Type B pancreatic cell (in vitro differentiated cells): ENCODE results near the gene ARHGEF38. TPM values are rescaled to one million over a fixed set of nuclear protein-coding genes. Genes with fewer than 3 reads are reported as not detected.

Experiments
- DNase-seq: peaks from one replicate; pipeline ENCODE4 v3.0.0; 2021; ENCODE audit warnings: mixed read lengths; ENCODE audit not compliant: unreplicated experiment; ENCODE audit errors: extremely low spot score
- H3K27ac Mint-ChIP-seq: 2 replicates; pipeline ENCODE4 v1.8.0; 2021; ENCODE audit warnings: mild to moderate bottlenecking, mixed read lengths
- H3K27me3 Mint-ChIP-seq: 2 replicates; pipeline ENCODE4 v1.8.0; 2021; ENCODE audit warnings: mixed read lengths
- H3K36me3 Mint-ChIP-seq: 2 replicates; pipeline ENCODE4 v1.8.0; 2021; ENCODE audit warnings: mixed read lengths
- H3K4me1 Mint-ChIP-seq: one replicate; pipeline ENCODE4 v1.8.0; 2021; ENCODE audit warnings: mixed read lengths; ENCODE audit not compliant: unreplicated experiment
- H3K4me3 Mint-ChIP-seq: 2 replicates; pipeline ENCODE4 v1.8.0; 2021; ENCODE audit warnings: mild to moderate bottlenecking, mixed read lengths
- H3K9me3 Mint-ChIP-seq: 2 replicates; pipeline ENCODE4 v1.8.0; 2021; ENCODE audit warnings: mixed read lengths
- total RNA-seq: library from RNA; stranded (reverse); gene quantifications from 2 replicates; pipeline ENCODE4 v1.2.1, GENCODE V29; 2021; ENCODE audit warnings: low replicate concordance
- TF ChIP-seq, protein P1 (sequence below): fragments of 200-600 bp; sonication (generic); conservative IDR thresholded peaks from 2 replicates; pipeline ENCODE4 v1.5.0; 2021; ENCODE audit warnings: antibody characterized with exemption, mild to moderate bottlenecking

Gene ARHGEF38
- total RNA-seq, 1 donor from 2014 or later = 2.4 TPM

DNA sequence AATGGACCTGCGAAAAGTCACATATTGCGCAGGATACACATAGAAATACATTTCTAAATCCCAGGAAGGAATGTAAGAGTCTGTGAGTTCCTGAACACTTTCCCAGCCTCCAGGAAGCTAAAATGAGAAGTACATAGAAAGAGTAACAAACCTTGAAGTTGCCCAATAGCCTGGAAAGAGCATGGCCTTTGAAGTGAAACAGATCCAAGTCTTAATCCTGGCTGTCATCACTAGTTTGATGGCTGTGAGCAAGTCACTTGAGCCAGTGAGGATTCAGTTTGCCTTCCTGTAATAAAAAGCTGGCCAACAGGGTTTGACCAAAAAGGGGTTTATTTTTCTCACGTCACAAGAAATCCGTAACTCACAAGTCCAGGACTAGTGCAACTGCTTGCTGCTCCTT lies 69.8 kb downstream of the ARHGEF38 start:
- Mint-ChIP-seq H3K9me3 (peaks cover 6% of the 10 kb centered on the region), H3K4me1 (no peaks in the 10 kb centered on the region), H3K36me3 (no peaks in the 10 kb centered on the region), H3K27me3 (peaks cover 3% of the 10 kb centered on the region), H3K27ac (no peak overlapping the region), H3K4me3 (no peak overlapping the region)
- TF ChIP-seq, protein P1, sequence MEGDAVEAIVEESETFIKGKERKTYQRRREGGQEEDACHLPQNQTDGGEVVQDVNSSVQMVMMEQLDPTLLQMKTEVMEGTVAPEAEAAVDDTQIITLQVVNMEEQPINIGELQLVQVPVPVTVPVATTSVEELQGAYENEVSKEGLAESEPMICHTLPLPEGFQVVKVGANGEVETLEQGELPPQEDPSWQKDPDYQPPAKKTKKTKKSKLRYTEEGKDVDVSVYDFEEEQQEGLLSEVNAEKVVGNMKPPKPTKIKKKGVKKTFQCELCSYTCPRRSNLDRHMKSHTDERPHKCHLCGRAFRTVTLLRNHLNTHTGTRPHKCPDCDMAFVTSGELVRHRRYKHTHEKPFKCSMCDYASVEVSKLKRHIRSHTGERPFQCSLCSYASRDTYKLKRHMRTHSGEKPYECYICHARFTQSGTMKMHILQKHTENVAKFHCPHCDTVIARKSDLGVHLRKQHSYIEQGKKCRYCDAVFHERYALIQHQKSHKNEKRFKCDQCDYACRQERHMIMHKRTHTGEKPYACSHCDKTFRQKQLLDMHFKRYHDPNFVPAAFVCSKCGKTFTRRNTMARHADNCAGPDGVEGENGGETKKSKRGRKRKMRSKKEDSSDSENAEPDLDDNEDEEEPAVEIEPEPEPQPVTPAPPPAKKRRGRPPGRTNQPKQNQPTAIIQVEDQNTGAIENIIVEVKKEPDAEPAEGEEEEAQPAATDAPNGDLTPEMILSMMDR = no peak
- no peak for DNase-seq

DNA sequence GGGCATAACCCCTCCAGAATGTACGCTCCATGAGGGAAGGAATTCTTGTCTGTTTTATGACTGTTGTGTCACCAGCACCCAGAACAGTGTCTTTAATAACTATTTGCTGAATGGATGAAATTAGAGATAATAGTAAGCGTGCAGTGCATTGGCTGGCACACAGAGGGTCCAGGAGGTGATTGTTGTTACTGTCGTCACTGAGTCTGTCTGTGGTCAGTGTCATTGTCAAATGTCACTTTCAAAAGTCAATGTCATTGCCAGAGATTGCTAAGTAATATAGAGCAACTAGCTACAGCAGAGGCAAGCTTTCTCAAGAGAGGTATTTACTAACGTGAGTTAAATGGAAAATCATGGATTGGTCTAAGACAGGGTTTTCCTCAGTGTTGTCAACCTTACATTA lies 70.7 kb downstream of the ARHGEF38 start:
- no peaks in the 10 kb centered on the region for H3K36me3 Mint-ChIP-seq
- H3K9me3 Mint-ChIP-seq = peaks cover 6% of the 10 kb centered on the region
- no peak overlapping the region for H3K27ac Mint-ChIP-seq
- TF ChIP-seq, protein P1 = no peak
- peaks cover 3% of the 10 kb centered on the region for H3K27me3 Mint-ChIP-seq
- no peak for DNase-seq
- no peak overlapping the region for H3K4me3 Mint-ChIP-seq
- no peaks in the 10 kb centered on the region for H3K4me1 Mint-ChIP-seq

DNA sequence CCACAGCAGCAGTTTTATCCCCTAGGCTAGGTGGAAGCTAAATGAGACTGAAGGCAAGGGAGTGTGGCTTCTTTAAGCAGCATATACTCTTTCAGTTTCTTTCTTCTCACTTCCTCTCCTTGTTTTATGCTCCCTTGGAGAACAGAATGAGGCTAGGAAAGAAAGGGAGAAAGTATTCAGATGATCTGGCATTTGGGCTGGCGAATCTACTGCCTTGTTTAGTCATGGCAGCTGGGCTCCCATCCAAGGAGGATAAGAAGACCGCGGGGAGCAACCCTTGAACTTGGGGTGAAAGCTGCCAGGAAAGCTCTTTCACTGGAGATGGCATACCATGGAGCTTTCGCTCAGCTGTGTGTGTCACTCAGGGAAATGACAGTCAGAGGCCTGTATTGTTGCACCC lies 72.1 kb downstream of the ARHGEF38 start:
- H3K36me3 Mint-ChIP-seq = no peaks in the 10 kb centered on the region
- peaks cover 3% of the 10 kb centered on the region for H3K27me3 Mint-ChIP-seq
- H3K4me1 Mint-ChIP-seq = no peaks in the 10 kb centered on the region
- DNase-seq = no peak
- H3K4me3 Mint-ChIP-seq = no peak overlapping the region
- TF ChIP-seq, protein P1 = no peak
- H3K27ac Mint-ChIP-seq = no peak overlapping the region
- peaks cover 6% of the 10 kb centered on the region for H3K9me3 Mint-ChIP-seq

DNA sequence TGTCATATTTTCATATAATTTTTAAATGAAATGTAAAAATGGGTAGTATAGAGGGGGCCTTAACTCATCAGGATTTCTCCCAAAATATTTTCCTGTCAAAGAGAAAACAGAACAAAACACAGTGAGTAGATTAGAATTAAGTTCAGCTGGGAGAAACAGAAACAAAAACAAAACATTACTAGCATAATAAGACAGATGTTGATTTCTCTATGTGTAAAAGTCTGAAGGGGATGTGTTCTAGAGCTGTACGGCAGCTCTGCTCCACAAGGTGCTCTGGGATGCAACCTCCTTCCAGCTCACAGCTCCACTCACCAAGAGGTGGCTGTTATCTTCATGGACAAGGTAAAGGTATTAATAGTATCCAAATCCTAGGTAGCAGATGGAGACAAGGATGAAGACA lies 72.8 kb downstream of the ARHGEF38 start:
- Mint-ChIP-seq H3K27ac (no peak overlapping the region), H3K27me3 (peaks cover 3% of the 10 kb centered on the region), H3K9me3 (peaks cover 6% of the 10 kb centered on the region), H3K4me3 (no peak overlapping the region), H3K36me3 (no peaks in the 10 kb centered on the region), H3K4me1 (no peaks in the 10 kb centered on the region)
- TF ChIP-seq, protein P1 = no peak
- no peak for DNase-seq

DNA sequence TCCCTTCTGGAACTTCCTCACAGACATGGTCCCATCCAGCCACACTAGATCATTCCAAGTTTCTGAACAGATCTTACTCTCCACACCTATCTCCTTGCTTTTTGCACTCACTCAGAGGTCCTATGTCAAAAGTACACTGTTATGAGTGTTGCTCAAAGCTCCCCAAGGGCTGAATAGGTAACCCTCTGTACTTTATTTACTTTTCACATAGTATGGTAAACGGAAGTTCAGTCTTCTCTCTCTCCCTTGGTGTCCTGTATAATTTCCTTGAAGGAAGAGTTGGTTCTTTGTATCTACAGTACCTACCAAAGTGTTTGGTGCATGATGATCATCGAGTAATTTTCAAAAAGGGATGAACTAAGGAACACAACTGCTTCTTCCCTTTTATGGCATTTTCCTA lies 74.4 kb downstream of the ARHGEF38 start:
- Mint-ChIP-seq H3K4me3 (no peak overlapping the region), H3K27me3 (peaks cover 3% of the 10 kb centered on the region), H3K36me3 (no peaks in the 10 kb centered on the region), H3K9me3 (no peaks in the 10 kb centered on the region), H3K27ac (no peak overlapping the region), H3K4me1 (no peaks in the 10 kb centered on the region)
- no peak for DNase-seq
- TF ChIP-seq, protein P1 = no peak

DNA sequence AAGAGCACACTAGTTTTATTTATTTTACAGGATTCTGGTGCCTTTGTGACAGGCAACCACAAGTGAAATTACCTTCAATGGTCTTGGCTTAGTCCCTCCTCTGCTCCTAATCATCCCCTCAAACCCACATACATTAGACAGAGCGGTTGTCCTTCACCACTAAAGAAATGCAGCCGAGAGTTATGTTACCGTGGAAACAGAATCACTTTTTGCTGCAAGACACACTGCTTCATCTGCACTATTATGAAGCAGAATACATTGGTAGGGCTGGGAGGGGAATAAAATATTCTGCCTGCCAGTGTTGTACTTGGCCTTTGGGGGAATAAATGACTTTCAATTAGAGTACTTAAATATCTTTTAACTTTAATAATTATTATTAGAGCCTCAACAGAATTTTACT lies 75.2 kb downstream of the ARHGEF38 start:
- TF ChIP-seq, protein P1 = no peak
- H3K27ac Mint-ChIP-seq = no peak overlapping the region
- peaks cover 3% of the 10 kb centered on the region for H3K27me3 Mint-ChIP-seq
- H3K36me3 Mint-ChIP-seq = no peaks in the 10 kb centered on the region
- no peak overlapping the region for H3K4me3 Mint-ChIP-seq
- no peak for DNase-seq
- no peaks in the 10 kb centered on the region for H3K9me3 Mint-ChIP-seq
- H3K4me1 Mint-ChIP-seq = no peaks in the 10 kb centered on the region
